ENCODE results near the gene ADAMTSL1.

GRCh38 chr9:18754537-18754936 lies 280.6 kb downstream of the ADAMTSL1 start:
- no peak for TF ChIP-seq CTCF (IDR thresholded peaks at IDR 0.05 in 2 of 3, conservative IDR thresholded peaks at IDR 0.05 in 1 of 3; ENCODE audit: borderline replicate concordance in 1 of 3, insufficient read depth in 1 of 3, low read depth in 2 of 3, low read length in 2 of 3)
- TF ChIP-seq EZH2 (IDR thresholded peaks at IDR 0.05): no peak
- TF ChIP-seq TCF7L2 (IDR thresholded peaks at IDR 0.05; ENCODE audit: borderline replicate concordance, extremely low read depth, insufficient read depth, insufficient read length): no peak
